ENCODE data around the gene LIPG. TPM values are rescaled to one million over a fixed set of nuclear protein-coding genes. Genes with fewer than 3 reads are reported as not detected.

LIPG gene
- polyA plus RNA-seq, 2 of the 4 experiments (the other 2 are of a cell fraction): 0.36 to 0.65 TPM

DNA sequence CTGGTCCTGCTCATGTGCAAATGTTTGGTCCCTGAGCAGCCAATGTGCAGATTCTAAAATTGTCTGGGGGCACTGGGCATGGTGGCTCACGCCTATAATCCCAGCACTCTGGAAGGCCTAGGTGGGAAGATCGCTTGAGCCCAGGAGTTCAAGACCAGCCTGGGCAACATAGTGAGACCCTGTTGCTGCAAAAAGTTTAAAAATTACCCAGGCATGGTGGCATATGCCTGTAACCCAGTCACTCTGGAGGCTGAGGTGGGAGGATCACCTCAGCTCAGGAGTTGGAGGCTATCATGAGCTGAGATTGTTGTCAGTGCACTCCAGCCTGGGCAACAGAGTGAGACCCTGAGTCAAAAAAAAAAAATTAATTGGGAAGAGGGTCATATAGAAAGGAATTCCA, 5.1 kb downstream of the LIPG start:
- 70% methylated on average over 2 of the region's 2 CpGs for WGBS (ENCODE audit: missing lambda C conversion rate)
- H3K9me3 ChIP-seq: no peaks in the 10 kb centered on the region
- CTCF ChIA-PET: interaction anchor here (2.0 kb wide), 1 partner anchor 8 kb away, joined by 6 read pairs; no protein-coding TSS in a partner anchor

DNA sequence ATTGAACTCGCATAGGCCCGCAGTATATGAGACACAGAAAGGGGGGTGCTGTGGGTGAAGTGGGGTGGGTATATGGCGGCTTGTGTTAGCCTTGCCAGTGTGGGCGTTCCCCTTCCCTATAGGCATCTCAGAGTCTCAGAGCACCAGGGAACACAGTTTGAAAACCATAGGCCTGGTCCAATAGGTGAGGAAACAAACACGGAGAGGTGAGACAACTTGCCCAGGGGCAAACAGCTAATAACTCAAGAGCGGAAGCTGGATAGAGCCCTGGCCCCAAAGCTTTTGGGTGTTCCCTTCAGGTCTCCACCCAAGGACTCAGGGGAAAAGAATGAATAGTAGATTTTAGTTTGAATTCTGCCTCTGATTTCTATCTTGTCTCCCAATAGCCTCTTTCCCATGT, 7.9 kb downstream of the LIPG start:
- POLR2A ChIA-PET: no interaction called here
- CTCF ChIA-PET: interaction anchor here (0.6 to 1.1 kb wide), 4 partner anchors 11 to 348 kb away, joined by 3 read pairs; no protein-coding TSS in a partner anchor
- ATAC-seq: no peak
- H3K4me1 ChIP-seq: no peaks in the 10 kb centered on the region
- H3K4me2 ChIP-seq: no peak overlapping the region
- no peak for FAIRE-seq
- no peak overlapping the region for H3K4me3 ChIP-seq
- H3K27ac ChIP-seq: no peak overlapping the region
- DNase-seq (ENCODE audit: low read depth in 1 of 2, low spot score in 1 of 2): no peak
- H3K9me3 ChIP-seq: no peaks in the 10 kb centered on the region
- WGBS (ENCODE audit: missing lambda C conversion rate): 77% methylated on average over 6 of the region's 6 CpGs
- no peak for TF ChIP-seq KDM1A (IDR thresholded peaks at IDR 0.05; ENCODE audit: low read depth)
- TF ChIP-seq SREBF2 (IDR thresholded peaks at IDR 0.05): no peak
- TF ChIP-seq CHD2 (IDR thresholded peaks at IDR 0.05; ENCODE audit: low read length, partially characterized antibody): no peak
- no peak for TF ChIP-seq NPAS2 (CRISPR knock-in tag; IDR thresholded peaks at IDR 0.05; ENCODE audit: borderline replicate concordance)
- no peak for TF ChIP-seq HDAC2 (IDR thresholded peaks at IDR 0.05)
- TF ChIP-seq EHMT2 (IDR thresholded peaks at IDR 0.05; ENCODE audit: low read depth): no peak

More for the DNA sequence above, 5.1 kb downstream of the LIPG start:
- Histone ChIP-seq H3K4me3 (no peak overlapping the region), H3K4me2 (no peak overlapping the region), H3K27ac (no peak overlapping the region), H3K4me1 (peaks cover 10% of the 10 kb centered on the region; the same call in 2 of the 3 replicates)
- POLR2A ChIA-PET: no interaction called here
- no peak for ATAC-seq
- DNase-seq (ENCODE audit: low read depth in 1 of 2, low spot score in 1 of 2): no peak
- no peak for FAIRE-seq
- TF ChIP-seq JUN (IDR thresholded peaks at IDR 0.05) (no peak), BHLHE40 (IDR thresholded peaks at IDR 0.05; ENCODE audit: low read depth, low read length) (no peak), JUNB (IDR thresholded peaks at IDR 0.05) (no peak), ZNF302 (CRISPR knock-in tag; IDR thresholded peaks at IDR 0.05) (no peak), ZSCAN20 (CRISPR knock-in tag; IDR thresholded peaks at IDR 0.05) (no peak), CBX8 (IDR thresholded peaks at IDR 0.05) (no peak)
- TF ChIP-seq, protein P1, sequence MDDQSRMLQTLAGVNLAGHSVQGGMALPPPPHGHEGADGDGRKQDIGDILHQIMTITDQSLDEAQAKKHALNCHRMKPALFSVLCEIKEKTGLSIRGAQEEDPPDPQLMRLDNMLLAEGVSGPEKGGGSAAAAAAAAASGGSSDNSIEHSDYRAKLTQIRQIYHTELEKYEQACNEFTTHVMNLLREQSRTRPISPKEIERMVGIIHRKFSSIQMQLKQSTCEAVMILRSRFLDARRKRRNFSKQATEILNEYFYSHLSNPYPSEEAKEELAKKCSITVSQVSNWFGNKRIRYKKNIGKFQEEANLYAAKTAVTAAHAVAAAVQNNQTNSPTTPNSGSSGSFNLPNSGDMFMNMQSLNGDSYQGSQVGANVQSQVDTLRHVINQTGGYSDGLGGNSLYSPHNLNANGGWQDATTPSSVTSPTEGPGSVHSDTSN (IDR thresholded peaks at IDR 0.05): no peak
- TF ChIP-seq, protein P2, sequence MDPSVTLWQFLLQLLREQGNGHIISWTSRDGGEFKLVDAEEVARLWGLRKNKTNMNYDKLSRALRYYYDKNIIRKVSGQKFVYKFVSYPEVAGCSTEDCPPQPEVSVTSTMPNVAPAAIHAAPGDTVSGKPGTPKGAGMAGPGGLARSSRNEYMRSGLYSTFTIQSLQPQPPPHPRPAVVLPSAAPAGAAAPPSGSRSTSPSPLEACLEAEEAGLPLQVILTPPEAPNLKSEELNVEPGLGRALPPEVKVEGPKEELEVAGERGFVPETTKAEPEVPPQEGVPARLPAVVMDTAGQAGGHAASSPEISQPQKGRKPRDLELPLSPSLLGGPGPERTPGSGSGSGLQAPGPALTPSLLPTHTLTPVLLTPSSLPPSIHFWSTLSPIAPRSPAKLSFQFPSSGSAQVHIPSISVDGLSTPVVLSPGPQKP (IDR thresholded peaks at IDR 0.05; ENCODE audit: low read depth, low read length): no peak

DNA sequence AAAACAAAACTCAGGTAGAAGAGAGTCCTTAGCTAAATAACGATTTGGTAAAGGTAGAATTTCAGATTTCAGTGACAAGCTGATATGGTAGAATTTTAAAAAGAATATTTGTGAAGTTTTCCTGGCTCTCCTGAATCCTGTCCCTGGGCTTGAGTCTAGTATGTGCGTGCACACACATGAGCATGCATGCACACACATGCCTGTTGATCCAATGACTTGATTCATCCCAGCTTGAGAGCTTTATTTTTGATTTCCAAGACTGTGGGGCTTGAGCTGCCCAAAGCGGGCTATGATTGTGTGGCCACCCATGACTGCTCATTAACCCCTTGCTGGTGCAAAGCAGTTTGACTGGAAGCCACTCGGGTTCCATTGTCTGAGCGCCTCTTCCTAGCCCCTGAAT, 9.0 kb downstream of the LIPG start:
- FAIRE-seq: no peak
- Histone ChIP-seq H3K4me2 (no peak overlapping the region), H3K9me3 (no peaks in the 10 kb centered on the region), H3K4me3 (no peak overlapping the region), H3K27ac (no peak overlapping the region), H3K4me1 (no peaks in the 10 kb centered on the region)
- DNase-seq (ENCODE audit: low read depth in 1 of 2, low spot score in 1 of 2): no peak
- POLR2A ChIA-PET: no interaction called here
- ATAC-seq: no peak
- TF ChIP-seq MYC (IDR thresholded peaks at IDR 0.05; ENCODE audit: borderline replicate concordance, low read length) (no peak), TP53 (CRISPR knock-in tag; IDR thresholded peaks at IDR 0.05) (no peak), HDAC2 (IDR thresholded peaks at IDR 0.05) (no peak), SMC3 (IDR thresholded peaks at IDR 0.05) (no peak), FOXS1 (CRISPR knock-in tag; IDR thresholded peaks at IDR 0.05) (no peak), KDM5A (IDR thresholded peaks at IDR 0.05) (no peak), BHLHE40 (IDR thresholded peaks at IDR 0.05; ENCODE audit: low read depth, low read length) (no peak)
- TF ChIP-seq, protein P3, sequence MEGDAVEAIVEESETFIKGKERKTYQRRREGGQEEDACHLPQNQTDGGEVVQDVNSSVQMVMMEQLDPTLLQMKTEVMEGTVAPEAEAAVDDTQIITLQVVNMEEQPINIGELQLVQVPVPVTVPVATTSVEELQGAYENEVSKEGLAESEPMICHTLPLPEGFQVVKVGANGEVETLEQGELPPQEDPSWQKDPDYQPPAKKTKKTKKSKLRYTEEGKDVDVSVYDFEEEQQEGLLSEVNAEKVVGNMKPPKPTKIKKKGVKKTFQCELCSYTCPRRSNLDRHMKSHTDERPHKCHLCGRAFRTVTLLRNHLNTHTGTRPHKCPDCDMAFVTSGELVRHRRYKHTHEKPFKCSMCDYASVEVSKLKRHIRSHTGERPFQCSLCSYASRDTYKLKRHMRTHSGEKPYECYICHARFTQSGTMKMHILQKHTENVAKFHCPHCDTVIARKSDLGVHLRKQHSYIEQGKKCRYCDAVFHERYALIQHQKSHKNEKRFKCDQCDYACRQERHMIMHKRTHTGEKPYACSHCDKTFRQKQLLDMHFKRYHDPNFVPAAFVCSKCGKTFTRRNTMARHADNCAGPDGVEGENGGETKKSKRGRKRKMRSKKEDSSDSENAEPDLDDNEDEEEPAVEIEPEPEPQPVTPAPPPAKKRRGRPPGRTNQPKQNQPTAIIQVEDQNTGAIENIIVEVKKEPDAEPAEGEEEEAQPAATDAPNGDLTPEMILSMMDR (IDR thresholded peaks at IDR 0.05): no peak
- CTCF ChIA-PET: no interaction called here
- WGBS (ENCODE audit: missing lambda C conversion rate): 75% methylated on average over 3 of the region's 5 CpGs

Measured in A549 (cell line).